GM21723 (cell line): ENCODE data around the gene PITPNC1.
"Not testable (repeated sequence)": the region's sequence is repeated elsewhere in the genome, so short reads cannot be mapped to it uniquely, and the experiment has no call there.

Source experiments
- ATAC-seq: cut with Tn5 transposase; IDR thresholded peaks from one replicate; pipeline ENCODE4 v1.9.1; 2021; ENCODE audit warnings: mild to moderate bottlenecking, moderate library complexity; ENCODE audit not compliant: unreplicated experiment

PITPNC1 gene

GRCh38 chr17:67452681-67453554 lies 75.8 kb downstream of the PITPNC1 start:
- ATAC-seq: peak; percentile 57

- no peak for ATAC-seq
Measured at GRCh38 chr17:67456103-67456502, 79.0 kb downstream of the PITPNC1 start.

- ATAC-seq: no peak
Measured at GRCh38 chr17:67456889-67457288, 79.8 kb downstream of the PITPNC1 start.

GRCh38 chr17:67458203-67458602 lies 81.1 kb downstream of the PITPNC1 start:
- ATAC-seq: no peak

- no peak for ATAC-seq
Measured at GRCh38 chr17:67459985-67460384, 82.9 kb downstream of the PITPNC1 start.

- no peak for ATAC-seq
Measured at GRCh38 chr17:67461228-67461780, 84.2 kb downstream of the PITPNC1 start.

- ATAC-seq: no peak
Measured at GRCh38 chr17:67461876-67462275, 84.8 kb downstream of the PITPNC1 start.

- no peak for ATAC-seq
Measured at GRCh38 chr17:67466251-67466796, 89.2 kb downstream of the PITPNC1 start.

- ATAC-seq: no peak
Measured at GRCh38 chr17:67467500-67468455, 90.7 kb downstream of the PITPNC1 start.

GRCh38 chr17:67469208-67469980 lies 92.3 kb downstream of the PITPNC1 start:
- ATAC-seq: no peak

- no peak for ATAC-seq
Measured at GRCh38 chr17:67470163-67470562, 93.1 kb downstream of the PITPNC1 start.

GRCh38 chr17:67471118-67471517 lies 94.0 kb downstream of the PITPNC1 start:
- no peak for ATAC-seq

GRCh38 chr17:67472606-67473005 lies 95.5 kb downstream of the PITPNC1 start:
- not testable (repeated sequence) for ATAC-seq

- ATAC-seq: no peak
Measured at GRCh38 chr17:67474081-67474661, 97.1 kb downstream of the PITPNC1 start.

GRCh38 chr17:67475161-67475937 lies 98.3 kb downstream of the PITPNC1 start:
- no peak for ATAC-seq

- ATAC-seq: no peak
Measured at GRCh38 chr17:67476787-67477335, 99.8 kb downstream of the PITPNC1 start.

- ATAC-seq: no peak
Measured at GRCh38 chr17:67477687-67478086, 100.6 kb downstream of the PITPNC1 start.

- ATAC-seq: no peak
Measured at GRCh38 chr17:67478401-67479041, 101.4 kb downstream of the PITPNC1 start.
